Neural cell (in vitro differentiated cells): ENCODE results near the gene SDC1. TPM values are rescaled to one million over a fixed set of nuclear protein-coding genes. Genes with fewer than 3 reads are reported as not detected.

Experiments used
- H2AFZ ChIP-seq: fragments of 200-600, 300-800 bp; sonication (generic), shearing (Covaris generic); 2 replicates; pipeline ENCODE4 v1.6.0; 2014; ENCODE audit warnings: low read depth, mild to moderate bottlenecking, antibody characterized with exemption, low read length, moderate library complexity
- H3F3A ChIP-seq: fragments of 200-600 bp; shearing (Covaris generic); 2 replicates; pipeline ENCODE4 v1.6.1; 2016; ENCODE audit warnings: mild to moderate bottlenecking, moderate library complexity, mixed read lengths, antibody characterized with exemption, low read length; ENCODE audit not compliant: insufficient read depth, poor library complexity, severe bottlenecking
- H3K27ac ChIP-seq: fragments of 200-600, 300-800 bp; sonication (generic), shearing (Covaris generic); 2 replicates; pipeline ENCODE4 v1.5.1; 2014; ENCODE audit warnings: mild to moderate bottlenecking, low read length, moderate library complexity
- H3K27me3 ChIP-seq: fragments of 300-800, 200-600 bp; sonication (generic), shearing (Covaris generic); 2 replicates; pipeline ENCODE4 v1.6.0; 2014; ENCODE audit warnings: mild to moderate bottlenecking, low read depth, low read length, moderate library complexity; ENCODE audit not compliant: insufficient read depth
- H3K36me3 ChIP-seq: fragments of 300-800, 200-600 bp; sonication (generic), shearing (Covaris generic); 2 replicates; pipeline ENCODE4 v1.5.1; 2014; ENCODE audit warnings: mild to moderate bottlenecking, antibody characterized with exemption, low read length, moderate library complexity; ENCODE audit not compliant: insufficient read depth
- H3K4me2 ChIP-seq: fragments of 300-800, 200-600 bp; sonication (generic), shearing (Covaris generic); 2 replicates; pipeline ENCODE4 v1.6.0; 2014; ENCODE audit warnings: mild to moderate bottlenecking, low read length
- H3K4me3 ChIP-seq: fragments of 300-800, 200-600 bp; sonication (generic), shearing (Covaris generic); 2 replicates; pipeline ENCODE4 v1.5.1; 2014; ENCODE audit warnings: mild to moderate bottlenecking, low read length, moderate library complexity
- H3K79me2 ChIP-seq: fragments of 200-600 bp; shearing (Covaris generic); replicated peaks from 2 replicates; pipeline ENCODE4 v1.6.0; 2014; ENCODE audit warnings: mild to moderate bottlenecking, low read length, moderate library complexity; ENCODE audit not compliant: insufficient read depth
- H3K9ac ChIP-seq: fragments of 300-800, 200-600 bp; sonication (generic), shearing (Covaris generic); 2 replicates; pipeline ENCODE4 v1.6.1; 2016; ENCODE audit warnings: mild to moderate bottlenecking, low read length, mixed read lengths
- H3K9me2 ChIP-seq: fragments of 200-600 bp; shearing (Covaris generic); 2 replicates; pipeline ENCODE4 v1.6.1; 2016; ENCODE audit warnings: mild to moderate bottlenecking, low read length, mixed read lengths; ENCODE audit not compliant: insufficient read depth
- H3K9me3 ChIP-seq: fragments of 200-600, 300-800 bp; sonication (generic), shearing (Covaris generic); 2 replicates; pipeline ENCODE4 v1.6.1; 2016; ENCODE audit warnings: mild to moderate bottlenecking, mixed run types, low read length, moderate library complexity, mixed read lengths
- H4K20me1 ChIP-seq: fragments of 200-600 bp; shearing (Covaris generic); 2 replicates; pipeline ENCODE4 v1.6.1; 2016; ENCODE audit warnings: mild to moderate bottlenecking, mixed run types; ENCODE audit not compliant: insufficient read depth
- CTCF ChIP-seq: fragments of 450-650 bp; IDR thresholded peaks from 2 replicates; pipeline ENCODE4 v1.5.1; 2014; ENCODE audit warnings: antibody characterized with exemption, mild to moderate bottlenecking, moderate library complexity; ENCODE audit not compliant: poor library complexity, severe bottlenecking
- EZH2 ChIP-seq: fragments of 200-600, 300-800 bp; shearing (Covaris generic), sonication (generic); IDR thresholded peaks from 2 replicates; pipeline ENCODE4 v1.6.1; 2014; ENCODE audit warnings: antibody characterized with exemption, low read length, borderline replicate concordance, mild to moderate bottlenecking; ENCODE audit not compliant: insufficient read depth, poor library complexity, severe bottlenecking
- MXI1 ChIP-seq: fragments of 450-650 bp; conservative IDR thresholded peaks from 2 replicates; pipeline ENCODE4 v1.6.1; 2014; ENCODE audit warnings: antibody characterized with exemption, mild to moderate bottlenecking; ENCODE audit not compliant: poor library complexity, severe bottlenecking
- POLR2AphosphoS5 ChIP-seq: IDR thresholded peaks from 2 replicates; pipeline ENCODE4 v1.6.1; 2012
- RAD21 ChIP-seq: fragments of 450-650 bp; conservative IDR thresholded peaks from 2 replicates; pipeline ENCODE4 v1.6.1; 2014; ENCODE audit warnings: antibody characterized with exemption, mild to moderate bottlenecking, moderate library complexity
- REST ChIP-seq: IDR thresholded peaks from 2 replicates; pipeline ENCODE4 v1.6.1; 2012; ENCODE audit warnings: borderline replicate concordance
- SMC3 ChIP-seq: fragments of 450-650 bp; conservative IDR thresholded peaks from 2 replicates; pipeline ENCODE4 v1.6.1; 2014; ENCODE audit warnings: antibody characterized with exemption, mild to moderate bottlenecking, moderate library complexity; ENCODE audit not compliant: poor library complexity
- TAF1 ChIP-seq: IDR thresholded peaks from 2 replicates; pipeline ENCODE4 v1.6.1; 2012; ENCODE audit warnings: low read depth
- polyA plus RNA-seq: library from polyadenylated mRNA; depleted of rRNA; stranded (reverse); fragments of >200 nt; gene quantifications from 2 replicates; pipeline ENCODE4 v1.2.3, GENCODE V29; 2014

Gene SDC1
- polyA plus RNA-seq, 1 donor from 2014 or later = 14.9 TPM

GRCh38 chr2:20183373-20183772 is 41.6 kb downstream of the SDC1 start:
- Histone ChIP-seq H2AFZ (no peak overlapping the region), H3F3A (no peaks in the 10 kb centered on the region), H3K27me3 (no peaks in the 10 kb centered on the region), H3K9me2 (no peaks in the 10 kb centered on the region), H3K4me2 (no peak overlapping the region), H3K9me3 (no peaks in the 10 kb centered on the region), H3K9ac (no peak overlapping the region), H4K20me1 (no peaks in the 10 kb centered on the region), H3K27ac (no peak overlapping the region), H3K79me2 (no peaks in the 10 kb centered on the region), H3K4me3 (no peak overlapping the region), H3K36me3 (no peaks in the 10 kb centered on the region)
- no peak for TF ChIP-seq POLR2AphosphoS5
- no peak for TF ChIP-seq MXI1
- TF ChIP-seq REST = no peak
- TF ChIP-seq CTCF = no peak
- no peak for TF ChIP-seq EZH2

GRCh38 chr2:20182241-20182931 is 42.5 kb downstream of the SDC1 start:
- Histone ChIP-seq H3K27ac (no peak overlapping the region), H3K9me2 (no peaks in the 10 kb centered on the region), H3K36me3 (no peaks in the 10 kb centered on the region), H3K27me3 (no peaks in the 10 kb centered on the region), H3K79me2 (no peaks in the 10 kb centered on the region), H3K4me3 (no peak overlapping the region), H3K9ac (no peak overlapping the region), H4K20me1 (no peaks in the 10 kb centered on the region), H3F3A (no peaks in the 10 kb centered on the region), H2AFZ (no peak overlapping the region), H3K9me3 (no peaks in the 10 kb centered on the region), H3K4me2 (no peak overlapping the region)
- TF ChIP-seq POLR2AphosphoS5 (no peak), TAF1 (no peak), SMC3 (no peak), RAD21 (no peak), MXI1 (no peak), CTCF (no peak)
